WTC11 (cell line): ENCODE measurements around the gene TJAP1.

Experiments used
- EMX1 ChIP-seq: fragments of 250-450 bp; sonication (Bioruptor Pico); IDR thresholded peaks from 2 replicates; pipeline ENCODE4 v1.8.0; 2021; ENCODE audit warnings: mild to moderate bottlenecking
- GRHL2 ChIP-seq: fragments of 250-450 bp; sonication (Bioruptor Pico); IDR thresholded peaks from 2 replicates; pipeline ENCODE4 v1.8.0; 2022; ENCODE audit warnings: mild to moderate bottlenecking, moderate library complexity; ENCODE audit not compliant: insufficient replicate concordance, severe bottlenecking
- NR1H2 ChIP-seq: sonication (generic); formaldehyde crosslinking; IDR thresholded peaks from 2 replicates; pipeline ENCODE4 v1.9.0; 2021; ENCODE audit warnings: mild to moderate bottlenecking, moderate library complexity, missing genetic modification reagents
- TP53 ChIP-seq: sonication (generic); formaldehyde crosslinking; IDR thresholded peaks from 2 replicates; pipeline ENCODE4 v1.8.1; 2023; ENCODE audit warnings: mild to moderate bottlenecking, missing genetic modification reagents
- TF ChIP-seq, protein P1 (sequence below): fragments of 200-600 bp; IDR thresholded peaks from 2 replicates; pipeline ENCODE4 v1.8.0; 2022; ENCODE audit warnings: antibody characterized with exemption

- TF ChIP-seq NR1H2 (CRISPR knock-in tag) (no peak), TP53 (CRISPR knock-in tag) (no peak), EMX1 (CRISPR knock-in tag) (no peak), GRHL2 (no peak)
- TF ChIP-seq, protein P1, sequence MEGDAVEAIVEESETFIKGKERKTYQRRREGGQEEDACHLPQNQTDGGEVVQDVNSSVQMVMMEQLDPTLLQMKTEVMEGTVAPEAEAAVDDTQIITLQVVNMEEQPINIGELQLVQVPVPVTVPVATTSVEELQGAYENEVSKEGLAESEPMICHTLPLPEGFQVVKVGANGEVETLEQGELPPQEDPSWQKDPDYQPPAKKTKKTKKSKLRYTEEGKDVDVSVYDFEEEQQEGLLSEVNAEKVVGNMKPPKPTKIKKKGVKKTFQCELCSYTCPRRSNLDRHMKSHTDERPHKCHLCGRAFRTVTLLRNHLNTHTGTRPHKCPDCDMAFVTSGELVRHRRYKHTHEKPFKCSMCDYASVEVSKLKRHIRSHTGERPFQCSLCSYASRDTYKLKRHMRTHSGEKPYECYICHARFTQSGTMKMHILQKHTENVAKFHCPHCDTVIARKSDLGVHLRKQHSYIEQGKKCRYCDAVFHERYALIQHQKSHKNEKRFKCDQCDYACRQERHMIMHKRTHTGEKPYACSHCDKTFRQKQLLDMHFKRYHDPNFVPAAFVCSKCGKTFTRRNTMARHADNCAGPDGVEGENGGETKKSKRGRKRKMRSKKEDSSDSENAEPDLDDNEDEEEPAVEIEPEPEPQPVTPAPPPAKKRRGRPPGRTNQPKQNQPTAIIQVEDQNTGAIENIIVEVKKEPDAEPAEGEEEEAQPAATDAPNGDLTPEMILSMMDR, result no peak
Measured at GRCh38 chr6:43494321-43494720, 17.0 kb downstream of the TJAP1 start.
